IMR-90 (cell line): ENCODE results near the gene DUSP11. TPM values are rescaled to one million over a fixed set of nuclear protein-coding genes. Genes with fewer than 3 reads are reported as not detected.

Source experiments
- ATAC-seq: fragments of 200-7000 bp; cut with Tn5 transposase; 2 replicates; pipeline ENCODE4 v1.9.1; 2020; ENCODE audit warnings: low read depth, mild to moderate bottlenecking, moderate library complexity
- BruUV-seq: library from RNA; stranded (reverse); fragments of 400-500 nt; replicated peaks from 2 replicates; lab custom pipeline; 2021; lab: Mats Ljungman, UMichigan
- CTCF ChIA-PET: fragments of 300-600 bp; formaldehyde crosslinking; extraction: SDS; loops from one replicate; lab custom pipeline; 2021; ENCODE audit warnings: antibody characterized with exemption; lab: Yijun Ruan, JAX
- POLR2A ChIA-PET: fragments of 300-600 bp; sonication (Branson Sonifier 250); formaldehyde crosslinking; loops from one replicate; lab custom pipeline; 2022; ENCODE audit warnings: antibody characterized with exemption; ENCODE audit not compliant: unreplicated experiment; lab: Charles Lee
- DNase-seq: peaks from one replicate; pipeline ENCODE4 v3.0.0; 2013
- H2AFZ ChIP-seq: replicated peaks from 2 replicates; pipeline ENCODE3; 2013; ENCODE audit warnings: low read length, mild to moderate bottlenecking; ENCODE audit not compliant: poor library complexity
- H2AK5ac ChIP-seq: 2 replicates; pipeline ENCODE4 v1.6.1; 2013; ENCODE audit warnings: low read depth, low read length, inconsistent platforms
- H2AK9ac ChIP-seq: replicated peaks from 2 replicates; pipeline ENCODE3; 2013; ENCODE audit warnings: mild to moderate bottlenecking, low read depth, low read length, moderate library complexity; ENCODE audit not compliant: poor library complexity
- H2BK120ac ChIP-seq: 2 replicates; pipeline ENCODE4 v1.6.1; 2013; ENCODE audit warnings: low read depth, low read length, inconsistent platforms
- H2BK15ac ChIP-seq: 3 replicates; pipeline ENCODE4 v1.6.1; 2013; ENCODE audit warnings: low read depth, low read length, inconsistent platforms
- H2BK20ac ChIP-seq: 2 replicates; pipeline ENCODE4 v1.6.1; 2013; ENCODE audit warnings: low read depth, mild to moderate bottlenecking, inconsistent platforms, low read length, moderate library complexity
- H2BK5ac ChIP-seq: 2 replicates; pipeline ENCODE4 v1.6.1; 2013; ENCODE audit warnings: mild to moderate bottlenecking, low read depth, low read length, inconsistent platforms; ENCODE audit not compliant: poor library complexity, severe bottlenecking
- H3K14ac ChIP-seq: replicated peaks from 2 replicates; pipeline ENCODE4 v1.6.1; 2013; ENCODE audit warnings: low read depth, low read length, inconsistent platforms
- H3K18ac ChIP-seq: 2 replicates; pipeline ENCODE4 v1.6.1; 2013; ENCODE audit warnings: low read depth, low read length, control low read depth
- H3K23ac ChIP-seq: 2 replicates; pipeline ENCODE4 v1.6.1; 2013; ENCODE audit warnings: low read depth, low read length, inconsistent platforms
- H3K27ac ChIP-seq: 2 replicates; pipeline ENCODE4 v1.5.1; 2013; ENCODE audit warnings: mild to moderate bottlenecking, control low read depth, low read length; ENCODE audit not compliant: insufficient read depth
- H3K27me3 ChIP-seq: 2 replicates; pipeline ENCODE4 v1.6.1; 2013; ENCODE audit warnings: low read length; ENCODE audit not compliant: control insufficient read depth, insufficient read depth
- H3K36me3 ChIP-seq: 2 replicates; pipeline ENCODE4 v1.6.1; 2013; ENCODE audit warnings: low read length, mixed read lengths; ENCODE audit not compliant: control insufficient read depth, insufficient read depth
- H3K4ac ChIP-seq: 2 replicates; pipeline ENCODE4 v1.6.1; 2013; ENCODE audit warnings: low read depth, low read length, inconsistent platforms
- H3K4me1 ChIP-seq: 2 replicates; pipeline ENCODE4 v1.6.1; 2013; ENCODE audit warnings: low read length, mixed read lengths; ENCODE audit not compliant: control insufficient read depth, insufficient read depth
- H3K4me2 ChIP-seq: 2 replicates; pipeline ENCODE4 v1.6.1; 2013; ENCODE audit warnings: low read depth, mild to moderate bottlenecking, control low read depth, low read length, moderate library complexity
- H3K4me3 ChIP-seq: 2 replicates; pipeline ENCODE4 v1.5.1; 2013; ENCODE audit warnings: low read depth, mild to moderate bottlenecking, control low read depth, low read length, moderate library complexity; ENCODE audit not compliant: insufficient read depth
- H3K56ac ChIP-seq: 2 replicates; pipeline ENCODE4 v1.6.1; 2013; ENCODE audit warnings: low read length, inconsistent platforms; ENCODE audit not compliant: insufficient read depth; ENCODE audit errors: extremely low read depth
- H3K79me1 ChIP-seq, 2 experiments: 2 replicates each; pipeline ENCODE4 v1.6.1; 2013; ENCODE audit warnings: low read length in 2 of 2, inconsistent platforms in 1 of 2, low read depth in 1 of 2
- H3K9ac ChIP-seq: 2 replicates; pipeline ENCODE4 v1.6.1; 2013; ENCODE audit warnings: low read depth, low read length, control low read depth
- H3K9me1 ChIP-seq: 2 replicates; pipeline ENCODE4 v1.6.1; 2013; ENCODE audit warnings: low read length, inconsistent platforms; ENCODE audit not compliant: insufficient read depth
- H3K9me3 ChIP-seq: 2 replicates; pipeline ENCODE4 v1.6.1; 2013; ENCODE audit warnings: low read length; ENCODE audit not compliant: control insufficient read depth, insufficient read depth
- H4K20me1 ChIP-seq: 2 replicates; pipeline ENCODE4 v1.6.1; 2013; ENCODE audit warnings: low read length, inconsistent platforms; ENCODE audit not compliant: insufficient read depth
- H4K5ac ChIP-seq: 2 replicates; pipeline ENCODE4 v1.6.1; 2013; ENCODE audit warnings: mild to moderate bottlenecking, low read depth, low read length, control low read depth
- H4K8ac ChIP-seq, 2 experiments: 2 replicates each; pipeline ENCODE4 v1.6.1; 2013; ENCODE audit warnings: low read depth in 2 of 2, low read length in 2 of 2, control low read depth in 1 of 2, inconsistent platforms in 1 of 2
- H4K91ac ChIP-seq: 2 replicates; pipeline ENCODE4 v1.6.1; 2013; ENCODE audit warnings: low read depth, low read length, inconsistent platforms; ENCODE audit not compliant: insufficient read depth
- BHLHE40 ChIP-seq: fragments of 150-350 bp; IDR thresholded peaks from 2 replicates; pipeline ENCODE4 v1.6.1; 2016; ENCODE audit warnings: mild to moderate bottlenecking, low read depth, low read length
- CEBPB ChIP-seq: IDR thresholded peaks from 2 replicates; pipeline ENCODE4 v1.6.1; 2012; ENCODE audit warnings: low read depth, low read length, improper control_type of control experiment
- CHD1 ChIP-seq: IDR thresholded peaks from 2 replicates; pipeline ENCODE4 v1.6.1; 2012; ENCODE audit warnings: low read depth, low read length, improper control_type of control experiment
- FOS ChIP-seq: fragments of 150-350 bp; IDR thresholded peaks from 2 replicates; pipeline ENCODE4 v1.6.1; 2016; ENCODE audit warnings: low read depth, low read length
- MAFK ChIP-seq: IDR thresholded peaks from 2 replicates; pipeline ENCODE4 v1.6.1; 2012; ENCODE audit warnings: low read depth, low read length, improper control_type of control experiment
- MAZ ChIP-seq: IDR thresholded peaks from 2 replicates; pipeline ENCODE4 v1.6.1; 2012; ENCODE audit warnings: low read depth, mild to moderate bottlenecking, low read length, improper control_type of control experiment, moderate library complexity, borderline replicate concordance
- MXI1 ChIP-seq: IDR thresholded peaks from 2 replicates; pipeline ENCODE4 v1.6.1; 2012; ENCODE audit warnings: low read depth, mild to moderate bottlenecking, low read length, moderate library complexity, borderline replicate concordance
- POLR2A ChIP-seq: IDR thresholded peaks from 2 replicates; pipeline ENCODE4 v1.6.1; 2012; ENCODE audit warnings: mild to moderate bottlenecking, low read depth, low read length
- RCOR1 ChIP-seq: IDR thresholded peaks from 2 replicates; pipeline ENCODE4 v1.6.1; 2012; ENCODE audit warnings: mild to moderate bottlenecking, low read length, improper control_type of control experiment; ENCODE audit not compliant: insufficient replicate concordance
- RFX5 ChIP-seq: IDR thresholded peaks from 2 replicates; pipeline ENCODE4 v1.8.0; 2012; ENCODE audit warnings: low read depth, mild to moderate bottlenecking, low read length, moderate library complexity
- SMC3 ChIP-seq: fragments of 150-350 bp; IDR thresholded peaks from 2 replicates; pipeline ENCODE4 v1.6.1; 2016; ENCODE audit warnings: low read depth, mild to moderate bottlenecking, antibody characterized with exemption, low read length, moderate library complexity
- WGBS, 2 experiments: methylation state at CpG; one replicate each; pipeline versions ENCODE4 v1.1.5 to v1.1.7; 2013; ENCODE audit warnings: missing lambda C conversion rate in 2 of 2; ENCODE audit not compliant: insufficient read length in 1 of 2; ENCODE audit errors: extremely low coverage in 2 of 2; 5-methylcytosine and 5-hydroxymethylcytosine counted together
- dilution Hi-C: fragments of 300-500 bp; cut with HindIII; formaldehyde crosslinking; loops from one replicate; pipeline ENCODE4 v1.14.3; 2018; ENCODE audit warnings: low sequenced_read_pairs; ENCODE audit not compliant: unreplicated experiment
- in situ Hi-C: fragments of 300-500 bp; cut with MboI; formaldehyde crosslinking; loops from 3 replicates; pipeline ENCODE4 v1.14.3; 2019; ENCODE audit warnings: low sequenced_read_pairs, inconsistent platforms, mixed read lengths
- intact Hi-C: fragments of 100-400 bp; cut with micrococcal nuclease; formaldehyde crosslinking; loops from 2 replicates; pipeline ENCODE4 v1.10.0; 2022
- polyA plus RNA-seq, 3 experiments: library from polyadenylated mRNA; depleted of rRNA; stranded (reverse); fragments of >200 nt; gene quantifications; 2 replicates each; pipeline ENCODE4 v1.2.3, GENCODE V29; 2012; ENCODE audit warnings: low replicate concordance in 1 of 3
- total RNA-seq: library from RNA; depleted of rRNA; stranded (reverse); fragments of >200 nt; gene quantifications from 2 replicates; pipeline ENCODE4 v1.2.3, GENCODE V29; 2012
- TF ChIP-seq, protein P1 (sequence below): fragments of 150-350 bp; IDR thresholded peaks from 2 replicates; pipeline ENCODE4 v1.6.1; 2017; ENCODE audit warnings: mild to moderate bottlenecking, antibody characterized with exemption, low read length, low read depth
- TF ChIP-seq, protein P2 (sequence below): conservative IDR thresholded peaks from 2 replicates; pipeline ENCODE4 v1.5.1; 2012; ENCODE audit warnings: mild to moderate bottlenecking, low read depth, low read length, improper control_type of control experiment
- TF ChIP-seq, protein P3 (sequence below): fragments of 150-350 bp; IDR thresholded peaks from 2 replicates; pipeline ENCODE4 v1.6.1; 2016; ENCODE audit warnings: low read depth, mild to moderate bottlenecking, low read length, moderate library complexity, borderline replicate concordance

The DUSP11 gene
- total and polyA plus RNA-seq, 2 of the 4 experiments (the other 2 are of a cell fraction), result 22.4 to 25.6 TPM

DNA sequence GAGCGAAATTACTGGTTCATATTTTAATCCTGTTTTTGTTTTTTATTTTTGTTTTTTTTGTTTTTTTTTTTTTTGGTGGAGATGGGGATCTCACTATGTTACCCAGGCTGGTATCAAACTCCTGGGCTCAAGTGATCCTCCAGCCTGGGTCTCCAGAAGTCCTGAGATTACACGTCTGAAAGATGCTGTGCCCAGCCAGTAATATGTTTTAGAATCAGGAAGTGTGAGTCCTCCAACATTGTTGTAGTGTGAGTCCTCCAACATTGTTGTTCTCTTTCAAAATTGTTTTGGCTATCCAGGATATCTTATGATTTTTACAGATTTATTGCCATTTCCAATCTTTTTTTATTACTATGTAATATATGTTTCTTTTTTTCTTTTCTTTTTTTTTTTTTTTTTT is 65.8 kb downstream of the DUSP11 start:
- intact Hi-C loops (no loop called here), dilution Hi-C loops (no loop called here), in situ Hi-C loops (no loop called here)
- Histone ChIP-seq H2AK9ac (no peak overlapping the region), H3K56ac (no peak overlapping the region), H3K36me3 (no peaks in the 10 kb centered on the region), H2BK20ac (no peak overlapping the region), H3K4ac (no peak overlapping the region), H3K9me1 (no peaks in the 10 kb centered on the region), H4K20me1 (no peaks in the 10 kb centered on the region), H3K4me2 (no peak overlapping the region), H3K23ac (no peak overlapping the region), H3K14ac (no peak overlapping the region), H2AFZ (no peak overlapping the region), H2BK5ac (no peak overlapping the region), H3K9ac (no peak overlapping the region), H3K27me3 (peaks cover 8% of the 10 kb centered on the region), H2AK5ac (no peak overlapping the region), H2BK120ac (no peak overlapping the region), H3K4me3 (no peak overlapping the region), H4K5ac (no peak overlapping the region), H3K9me3 (no peaks in the 10 kb centered on the region), H4K8ac (no peak overlapping the region), H3K27ac (no peak overlapping the region), H3K4me1 (no peaks in the 10 kb centered on the region), H4K91ac (no peak overlapping the region), H2BK15ac (no peak overlapping the region), H3K79me1 (no peaks in the 10 kb centered on the region), H3K18ac (no peak overlapping the region)
- no peak for DNase-seq
- BruUV-seq, result no TSS peak
- CTCF ChIA-PET, result no interaction called here
- no peak for TF ChIP-seq MAZ
- TF ChIP-seq CEBPB, result no peak
- TF ChIP-seq BHLHE40, result no peak
- TF ChIP-seq FOS, result no peak
- TF ChIP-seq MAFK, result no peak
- no peak for TF ChIP-seq RFX5
- TF ChIP-seq, protein P1, sequence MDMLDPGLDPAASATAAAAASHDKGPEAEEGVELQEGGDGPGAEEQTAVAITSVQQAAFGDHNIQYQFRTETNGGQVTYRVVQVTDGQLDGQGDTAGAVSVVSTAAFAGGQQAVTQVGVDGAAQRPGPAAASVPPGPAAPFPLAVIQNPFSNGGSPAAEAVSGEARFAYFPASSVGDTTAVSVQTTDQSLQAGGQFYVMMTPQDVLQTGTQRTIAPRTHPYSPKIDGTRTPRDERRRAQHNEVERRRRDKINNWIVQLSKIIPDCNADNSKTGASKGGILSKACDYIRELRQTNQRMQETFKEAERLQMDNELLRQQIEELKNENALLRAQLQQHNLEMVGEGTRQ, result no peak
- no peak for TF ChIP-seq SMC3
- TF ChIP-seq, protein P2, sequence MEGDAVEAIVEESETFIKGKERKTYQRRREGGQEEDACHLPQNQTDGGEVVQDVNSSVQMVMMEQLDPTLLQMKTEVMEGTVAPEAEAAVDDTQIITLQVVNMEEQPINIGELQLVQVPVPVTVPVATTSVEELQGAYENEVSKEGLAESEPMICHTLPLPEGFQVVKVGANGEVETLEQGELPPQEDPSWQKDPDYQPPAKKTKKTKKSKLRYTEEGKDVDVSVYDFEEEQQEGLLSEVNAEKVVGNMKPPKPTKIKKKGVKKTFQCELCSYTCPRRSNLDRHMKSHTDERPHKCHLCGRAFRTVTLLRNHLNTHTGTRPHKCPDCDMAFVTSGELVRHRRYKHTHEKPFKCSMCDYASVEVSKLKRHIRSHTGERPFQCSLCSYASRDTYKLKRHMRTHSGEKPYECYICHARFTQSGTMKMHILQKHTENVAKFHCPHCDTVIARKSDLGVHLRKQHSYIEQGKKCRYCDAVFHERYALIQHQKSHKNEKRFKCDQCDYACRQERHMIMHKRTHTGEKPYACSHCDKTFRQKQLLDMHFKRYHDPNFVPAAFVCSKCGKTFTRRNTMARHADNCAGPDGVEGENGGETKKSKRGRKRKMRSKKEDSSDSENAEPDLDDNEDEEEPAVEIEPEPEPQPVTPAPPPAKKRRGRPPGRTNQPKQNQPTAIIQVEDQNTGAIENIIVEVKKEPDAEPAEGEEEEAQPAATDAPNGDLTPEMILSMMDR, result no peak
- no peak for TF ChIP-seq CHD1
- TF ChIP-seq RCOR1, result no peak
- no peak for TF ChIP-seq POLR2A
- TF ChIP-seq, protein P3, sequence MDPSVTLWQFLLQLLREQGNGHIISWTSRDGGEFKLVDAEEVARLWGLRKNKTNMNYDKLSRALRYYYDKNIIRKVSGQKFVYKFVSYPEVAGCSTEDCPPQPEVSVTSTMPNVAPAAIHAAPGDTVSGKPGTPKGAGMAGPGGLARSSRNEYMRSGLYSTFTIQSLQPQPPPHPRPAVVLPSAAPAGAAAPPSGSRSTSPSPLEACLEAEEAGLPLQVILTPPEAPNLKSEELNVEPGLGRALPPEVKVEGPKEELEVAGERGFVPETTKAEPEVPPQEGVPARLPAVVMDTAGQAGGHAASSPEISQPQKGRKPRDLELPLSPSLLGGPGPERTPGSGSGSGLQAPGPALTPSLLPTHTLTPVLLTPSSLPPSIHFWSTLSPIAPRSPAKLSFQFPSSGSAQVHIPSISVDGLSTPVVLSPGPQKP, result no peak
- no peak for TF ChIP-seq MXI1
- WGBS, 2 experiments, result no CpG with 5 or more reads among the region's 2 CpGs
- no peak for ATAC-seq
- POLR2A ChIA-PET, result no interaction called here
